HG02759 (cell line): ENCODE data around the gene PRKG2.

Experiments used
- ATAC-seq: cut with Tn5 transposase; IDR thresholded peaks from one replicate; pipeline ENCODE4 v1.9.1; 2021; ENCODE audit warnings: mild to moderate bottlenecking, moderate library complexity; ENCODE audit not compliant: unreplicated experiment

PRKG2 gene

GRCh38 chr4:81217779-81218178 is 2.8 kb upstream of the PRKG2 start:
- no peak for ATAC-seq

- ATAC-seq: no peak
Measured at GRCh38 chr4:81215931-81216330, 909 bp upstream of the PRKG2 start.

GRCh38 chr4:81214144-81214880 is 710 bp downstream of the PRKG2 start:
- no peak for ATAC-seq

- no peak for ATAC-seq
Measured at GRCh38 chr4:81213671-81214070, 1.4 kb downstream of the PRKG2 start.

GRCh38 chr4:81211956-81212355 is 3.1 kb downstream of the PRKG2 start:
- ATAC-seq: no peak

GRCh38 chr4:81207828-81208227 is 7.2 kb downstream of the PRKG2 start:
- no peak for ATAC-seq

GRCh38 chr4:81205302-81205701 is 9.7 kb downstream of the PRKG2 start:
- no peak for ATAC-seq

GRCh38 chr4:81204571-81204970 is 10.5 kb downstream of the PRKG2 start:
- ATAC-seq: no peak

GRCh38 chr4:81199831-81200230 is 15.2 kb downstream of the PRKG2 start:
- no peak for ATAC-seq

- no peak for ATAC-seq
Measured at GRCh38 chr4:81198609-81199008, 16.4 kb downstream of the PRKG2 start.

- no peak for ATAC-seq
Measured at GRCh38 chr4:81197864-81198524, 17.0 kb downstream of the PRKG2 start.

GRCh38 chr4:81196126-81196650 is 18.8 kb downstream of the PRKG2 start:
- ATAC-seq: no peak

- ATAC-seq: no peak
Measured at GRCh38 chr4:81195475-81195874, 19.5 kb downstream of the PRKG2 start.

- no peak for ATAC-seq
Measured at GRCh38 chr4:81194286-81194685, 20.7 kb downstream of the PRKG2 start.

- no peak for ATAC-seq
Measured at GRCh38 chr4:81180916-81181315, 34.1 kb downstream of the PRKG2 start.

- ATAC-seq: no peak
Measured at GRCh38 chr4:81179326-81179725, 35.7 kb downstream of the PRKG2 start.

GRCh38 chr4:81173213-81173612 is 41.8 kb downstream of the PRKG2 start:
- ATAC-seq: no peak

GRCh38 chr4:81166458-81167160 is 48.4 kb downstream of the PRKG2 start:
- ATAC-seq: no peak

- ATAC-seq: no peak
Measured at GRCh38 chr4:81165861-81166430, 49.1 kb downstream of the PRKG2 start.

GRCh38 chr4:81164623-81165416 is 50.2 kb downstream of the PRKG2 start:
- no peak for ATAC-seq

GRCh38 chr4:81164126-81164525 is 50.9 kb downstream of the PRKG2 start:
- no peak for ATAC-seq
